HL-60 (cell line): ENCODE measurements around the gene KAT8.

ENCODE experiments used
- REST ChIP-seq: IDR thresholded peaks from 2 replicates; pipeline ENCODE4 v1.6.1; 2012; ENCODE audit warnings: low read depth; ENCODE audit not compliant: insufficient replicate concordance
- TF ChIP-seq, protein P1 (sequence below): IDR thresholded peaks from one replicate; pipeline ENCODE4 v1.5.1; 2011; ENCODE audit warnings: low read length, control low read depth, inconsistent platforms; ENCODE audit not compliant: insufficient read depth

- TF ChIP-seq REST, result no peak
- TF ChIP-seq, protein P1, sequence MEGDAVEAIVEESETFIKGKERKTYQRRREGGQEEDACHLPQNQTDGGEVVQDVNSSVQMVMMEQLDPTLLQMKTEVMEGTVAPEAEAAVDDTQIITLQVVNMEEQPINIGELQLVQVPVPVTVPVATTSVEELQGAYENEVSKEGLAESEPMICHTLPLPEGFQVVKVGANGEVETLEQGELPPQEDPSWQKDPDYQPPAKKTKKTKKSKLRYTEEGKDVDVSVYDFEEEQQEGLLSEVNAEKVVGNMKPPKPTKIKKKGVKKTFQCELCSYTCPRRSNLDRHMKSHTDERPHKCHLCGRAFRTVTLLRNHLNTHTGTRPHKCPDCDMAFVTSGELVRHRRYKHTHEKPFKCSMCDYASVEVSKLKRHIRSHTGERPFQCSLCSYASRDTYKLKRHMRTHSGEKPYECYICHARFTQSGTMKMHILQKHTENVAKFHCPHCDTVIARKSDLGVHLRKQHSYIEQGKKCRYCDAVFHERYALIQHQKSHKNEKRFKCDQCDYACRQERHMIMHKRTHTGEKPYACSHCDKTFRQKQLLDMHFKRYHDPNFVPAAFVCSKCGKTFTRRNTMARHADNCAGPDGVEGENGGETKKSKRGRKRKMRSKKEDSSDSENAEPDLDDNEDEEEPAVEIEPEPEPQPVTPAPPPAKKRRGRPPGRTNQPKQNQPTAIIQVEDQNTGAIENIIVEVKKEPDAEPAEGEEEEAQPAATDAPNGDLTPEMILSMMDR, result no peak
Observed at GRCh38 chr16:31113121-31114120, 4.0 kb upstream of the KAT8 start.
